Skeletal muscle cell (primary cell): ENCODE results near the gene NKD2.

Experiments used
- DNase-seq: peaks from one replicate; pipeline ENCODE4 v3.0.0-alpha.2; 2010; ENCODE audit warnings: low read depth
- H3K4me3 ChIP-seq: 2 replicates; pipeline ENCODE4 v1.5.1; 2011; ENCODE audit warnings: low read depth, mild to moderate bottlenecking, control low read depth, low read length, moderate library complexity

Gene NKD2

DNA sequence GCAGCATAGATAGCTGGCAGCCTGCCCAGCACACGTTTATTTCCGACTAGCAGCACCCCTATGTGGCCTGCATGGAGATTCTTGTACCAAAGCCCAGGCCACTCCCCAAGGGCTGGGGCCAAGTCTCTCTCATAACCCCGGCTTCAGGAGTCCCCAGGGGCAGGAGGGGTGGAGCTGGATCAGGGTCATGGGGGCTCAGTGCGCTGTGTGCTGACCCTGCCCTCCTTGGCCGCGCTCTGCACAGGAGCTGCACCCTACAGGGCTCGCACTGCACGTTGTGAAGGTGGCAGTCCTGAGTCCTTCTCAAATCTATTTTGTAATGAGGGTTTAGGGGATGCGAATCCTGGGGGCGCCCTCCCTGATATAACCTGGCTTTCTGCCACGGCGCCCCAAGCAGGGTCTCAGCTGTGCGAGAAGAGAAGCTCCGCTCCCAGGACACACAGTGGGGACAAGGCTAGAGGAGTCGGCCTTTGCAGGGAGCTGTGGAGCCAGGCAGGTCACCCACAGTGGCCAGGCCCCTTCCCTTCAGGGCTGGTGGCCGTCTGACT lies 28.6 kb downstream of the NKD2 start:
- H3K4me3 ChIP-seq, result no peak overlapping the region
- DNase-seq, result no peak

DNA sequence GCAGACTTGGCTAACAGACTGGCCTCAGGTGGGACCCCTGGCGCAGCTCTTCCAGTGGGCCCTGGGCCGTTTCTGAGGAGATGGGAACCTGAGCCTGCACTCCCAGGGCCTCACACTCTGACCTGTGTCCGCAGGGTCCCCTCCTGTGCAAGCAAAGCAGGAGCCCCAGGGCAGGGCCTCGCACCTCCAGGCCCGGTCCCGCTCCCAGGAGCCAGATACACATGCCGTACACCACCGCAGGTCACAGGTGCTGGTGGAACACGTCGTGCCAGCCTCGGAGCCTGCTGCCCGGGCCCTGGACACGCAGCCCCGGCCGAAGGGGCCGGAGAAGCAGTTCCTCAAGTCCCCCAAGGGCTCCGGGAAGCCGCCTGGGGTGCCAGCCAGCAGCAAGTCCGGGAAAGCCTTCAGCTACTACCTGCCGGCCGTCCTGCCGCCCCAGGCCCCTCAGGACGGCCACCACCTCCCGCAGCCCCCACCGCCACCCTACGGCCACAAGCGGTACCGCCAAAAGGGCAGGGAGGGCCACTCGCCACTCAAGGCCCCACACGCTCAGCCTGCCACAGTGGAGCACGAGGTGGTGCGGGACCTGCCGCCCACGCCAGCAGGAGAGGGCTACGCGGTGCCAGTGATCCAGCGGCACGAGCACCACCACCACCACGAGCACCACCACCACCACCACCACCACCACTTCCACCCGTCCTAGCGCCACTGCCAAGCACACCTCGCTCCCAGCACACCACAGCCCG lies 29.2 kb downstream of the NKD2 start:
- DNase-seq, result no peak
- H3K4me3 ChIP-seq, result no peak overlapping the region

DNA sequence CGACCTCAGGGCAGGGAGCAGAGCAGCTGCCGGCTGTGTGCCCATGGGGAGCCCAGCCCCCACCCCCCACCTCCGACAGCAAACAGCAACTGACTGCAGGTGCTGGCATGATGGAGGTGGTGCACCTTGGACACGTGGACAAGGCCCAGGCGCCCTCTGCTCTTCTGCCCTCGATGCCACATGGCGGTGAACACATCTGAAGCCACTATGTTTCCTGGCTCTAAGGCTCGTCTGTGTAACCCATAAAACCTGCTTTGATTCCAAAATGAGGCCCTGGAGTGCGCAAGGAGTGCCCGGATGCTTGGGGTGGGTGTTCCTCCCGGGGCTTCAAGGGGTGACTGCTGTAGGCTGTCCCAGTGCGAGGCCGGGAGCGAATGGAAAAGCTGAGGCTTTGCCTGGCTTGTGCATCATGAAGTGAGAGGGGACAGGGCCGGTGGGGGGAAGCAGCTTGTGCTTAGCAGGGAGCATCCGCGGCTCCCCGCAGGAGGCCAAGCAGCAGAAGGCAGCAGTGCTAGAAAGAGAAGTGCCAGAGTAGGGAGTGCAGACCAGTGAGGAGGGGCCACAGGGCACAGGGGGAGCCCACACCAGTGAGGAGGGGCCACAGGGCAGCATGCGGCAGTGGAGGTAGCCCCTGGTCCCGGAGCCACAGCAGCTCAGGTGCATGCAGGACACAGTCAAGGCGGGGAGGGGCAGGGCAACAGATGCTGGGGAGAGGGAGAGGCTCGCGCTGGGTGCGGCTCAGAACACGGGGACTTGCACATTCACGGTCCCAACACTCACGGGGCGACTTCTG lies 30.0 kb downstream of the NKD2 start:
- no peak for DNase-seq
- H3K4me3 ChIP-seq, result no peak overlapping the region

DNA sequence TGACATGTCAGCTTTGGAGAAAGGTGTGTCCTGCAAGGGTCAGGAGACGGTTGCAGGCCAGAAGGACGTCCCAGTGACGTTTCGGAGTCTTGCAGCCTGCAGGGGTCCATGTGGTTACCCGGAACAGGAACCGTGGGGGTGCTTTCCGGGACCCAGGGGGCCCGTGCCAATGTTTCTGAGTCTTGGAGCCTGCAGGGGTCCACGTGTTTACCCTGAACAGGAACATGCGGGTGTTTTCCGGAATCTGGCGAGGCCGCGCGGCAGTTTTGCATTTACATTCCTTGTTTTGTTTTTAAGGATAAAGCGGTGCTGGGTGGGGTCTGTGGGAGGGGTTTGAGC lies 30.6 kb downstream of the NKD2 start:
- H3K4me3 ChIP-seq, result no peak overlapping the region

DNA sequence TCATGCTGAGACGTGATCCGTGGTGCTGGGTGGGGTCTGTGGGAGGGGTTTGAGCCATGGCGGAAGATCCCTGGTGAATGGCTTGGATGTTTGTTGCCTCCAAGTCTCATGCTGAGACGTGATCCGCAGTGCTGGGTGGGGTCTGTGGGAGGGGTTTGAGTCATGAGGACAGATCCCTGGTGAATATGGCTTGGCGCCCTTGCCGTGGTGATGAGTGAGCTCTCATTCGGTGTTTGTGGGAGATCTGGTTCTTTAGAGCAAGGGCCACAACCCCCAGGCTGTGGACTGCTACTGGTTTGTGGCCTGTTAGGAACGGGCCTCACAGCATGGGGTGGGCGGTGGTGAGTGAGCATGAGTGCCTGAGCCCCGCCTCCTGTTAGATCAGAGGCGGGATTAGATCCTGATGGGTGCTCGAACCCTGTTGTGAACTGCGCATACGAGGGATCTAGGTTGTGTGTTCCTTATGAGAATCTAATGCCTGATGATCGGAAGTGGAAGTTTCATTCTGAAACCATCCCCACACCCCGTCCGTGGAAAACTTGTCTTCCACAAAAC lies 31.2 kb downstream of the NKD2 start:
- DNase-seq, result no peak

More for the DNA sequence above, 30.6 kb downstream of the NKD2 start:
- no peak for DNase-seq

DNA sequence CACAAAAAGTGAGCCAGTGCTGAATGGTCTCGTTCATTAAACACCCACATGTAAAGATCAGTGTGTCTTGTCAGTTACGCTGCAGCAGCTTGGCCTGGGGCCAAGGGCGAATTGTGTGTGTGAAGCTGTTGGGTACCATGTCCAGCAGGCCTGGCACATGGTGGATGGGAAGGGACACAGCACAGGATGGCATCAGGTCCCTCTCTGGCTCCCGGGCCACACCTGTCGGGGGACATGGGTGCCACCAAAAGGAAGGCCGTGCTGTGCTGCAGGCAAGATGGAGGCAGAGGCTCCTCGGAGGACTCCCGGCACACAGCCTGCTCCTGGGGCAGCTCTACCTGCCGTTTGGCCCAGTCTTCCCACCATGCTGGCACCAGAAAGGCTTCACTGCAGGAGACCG lies 32.0 kb downstream of the NKD2 start:
- no peak overlapping the region for H3K4me3 ChIP-seq
- DNase-seq, result no peak

More for the DNA sequence above, 31.2 kb downstream of the NKD2 start:
- no peak overlapping the region for H3K4me3 ChIP-seq

DNA sequence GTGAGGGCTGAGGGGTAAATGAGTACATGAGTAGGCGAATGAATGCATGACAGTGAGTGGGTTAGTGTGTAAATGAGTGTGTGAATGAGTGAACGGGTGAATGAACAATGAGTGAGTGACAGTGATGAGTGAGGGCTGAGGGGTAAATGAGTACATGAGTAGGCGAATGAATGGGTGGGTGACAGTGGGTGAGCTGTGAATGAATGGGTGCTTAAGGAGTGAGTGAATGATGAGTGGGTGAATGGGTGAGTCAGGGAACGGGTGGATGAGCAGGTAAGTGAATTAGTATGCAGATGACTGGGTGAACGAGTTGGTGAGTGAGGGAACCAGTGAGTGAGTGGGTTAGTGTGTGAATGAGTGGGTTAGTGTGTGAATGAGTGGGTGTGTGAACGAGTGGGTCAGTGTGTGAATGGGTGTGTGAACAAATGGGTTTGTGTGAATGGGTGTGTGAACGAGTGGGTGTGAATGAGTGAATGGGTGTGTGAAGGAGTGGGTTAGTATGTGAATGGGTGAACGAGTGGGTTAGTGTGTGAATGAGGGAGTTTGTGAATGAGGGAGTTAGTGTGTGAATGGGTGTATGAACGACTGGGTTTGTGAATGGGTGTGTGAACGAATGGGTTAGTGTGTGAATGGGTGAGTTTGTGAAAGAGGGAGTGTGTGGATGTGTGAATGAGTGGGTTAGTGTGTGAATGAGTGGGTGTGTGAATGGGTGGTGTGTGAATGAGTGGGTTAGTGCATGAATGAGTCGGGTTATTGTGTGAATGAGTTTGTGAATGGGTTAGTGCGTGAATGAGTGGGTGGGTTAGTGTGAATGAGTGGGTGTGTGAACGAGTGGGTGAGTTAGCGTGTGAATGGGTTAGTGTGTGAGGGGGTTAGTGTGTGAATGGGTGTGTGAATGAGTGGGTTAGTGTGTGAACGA lies 32.9 kb downstream of the NKD2 start:
- no peak for DNase-seq
- H3K4me3 ChIP-seq, result no peak overlapping the region

DNA sequence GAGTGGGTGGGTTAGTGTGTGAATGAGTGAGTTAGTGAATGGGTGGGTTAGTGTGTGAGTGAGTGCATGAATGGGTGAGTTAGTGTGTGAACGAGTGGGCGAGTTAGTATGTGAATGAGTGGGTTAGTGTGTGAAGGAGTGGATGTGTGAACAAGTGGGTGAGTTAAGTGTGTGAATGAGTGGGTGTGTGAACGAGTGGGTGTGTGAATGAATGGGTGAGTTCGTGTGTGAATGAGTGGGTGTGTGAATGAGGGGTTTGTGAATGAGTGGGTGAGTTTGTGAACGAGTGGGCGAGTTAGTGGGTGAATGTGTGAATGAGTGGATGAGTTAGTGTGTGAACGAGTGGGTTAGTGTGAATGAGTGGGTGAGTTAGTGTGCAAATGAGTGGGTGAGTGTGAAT lies 34.0 kb downstream of the NKD2 start:
- no peak overlapping the region for H3K4me3 ChIP-seq

DNA sequence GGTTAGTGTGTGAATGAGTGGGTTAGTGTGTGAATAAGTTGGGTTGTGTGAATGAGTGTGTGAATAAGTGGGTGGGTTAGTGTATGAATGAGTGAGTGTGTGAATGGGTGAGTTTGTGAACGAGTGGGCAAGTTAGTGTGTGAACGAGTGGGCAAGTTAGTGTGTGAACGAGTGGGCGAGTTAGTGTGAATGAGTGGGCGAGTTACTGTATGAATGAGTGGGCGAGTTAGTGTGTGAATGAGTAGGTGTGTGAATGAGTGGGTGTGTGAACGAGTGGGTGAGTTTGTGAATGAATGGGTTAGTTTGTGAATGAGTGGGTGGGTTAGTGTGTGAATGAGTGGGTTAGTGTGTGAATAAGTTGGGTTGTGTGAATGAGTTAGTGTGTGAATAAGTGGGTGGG lies 34.7 kb downstream of the NKD2 start:
- no peak for DNase-seq

More for the DNA sequence above, 34.0 kb downstream of the NKD2 start:
- DNase-seq, result no peak

DNA sequence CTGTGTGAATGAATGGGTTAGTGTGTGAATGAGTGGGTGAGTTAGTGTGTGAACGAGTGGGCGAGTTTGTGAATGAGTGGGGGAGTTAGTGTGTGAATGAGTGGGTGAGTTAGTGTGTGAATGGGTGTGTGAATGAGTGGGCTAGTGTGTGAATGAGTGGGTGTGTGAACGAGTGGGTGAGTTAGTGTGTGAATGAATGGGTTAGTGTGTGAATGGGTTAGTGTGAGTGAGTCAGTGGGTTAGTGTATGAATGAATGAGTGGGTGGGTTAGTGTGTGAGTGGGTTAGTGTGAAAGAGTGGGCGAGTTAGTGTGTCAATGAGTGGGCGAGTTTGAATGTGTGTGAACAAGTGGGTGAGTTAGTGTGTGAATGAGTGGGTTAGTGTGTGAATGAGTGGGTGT lies 35.5 kb downstream of the NKD2 start:
- H3K4me3 ChIP-seq, result no peak overlapping the region
- no peak for DNase-seq

More for the DNA sequence above, 34.7 kb downstream of the NKD2 start:
- no peak overlapping the region for H3K4me3 ChIP-seq

DNA sequence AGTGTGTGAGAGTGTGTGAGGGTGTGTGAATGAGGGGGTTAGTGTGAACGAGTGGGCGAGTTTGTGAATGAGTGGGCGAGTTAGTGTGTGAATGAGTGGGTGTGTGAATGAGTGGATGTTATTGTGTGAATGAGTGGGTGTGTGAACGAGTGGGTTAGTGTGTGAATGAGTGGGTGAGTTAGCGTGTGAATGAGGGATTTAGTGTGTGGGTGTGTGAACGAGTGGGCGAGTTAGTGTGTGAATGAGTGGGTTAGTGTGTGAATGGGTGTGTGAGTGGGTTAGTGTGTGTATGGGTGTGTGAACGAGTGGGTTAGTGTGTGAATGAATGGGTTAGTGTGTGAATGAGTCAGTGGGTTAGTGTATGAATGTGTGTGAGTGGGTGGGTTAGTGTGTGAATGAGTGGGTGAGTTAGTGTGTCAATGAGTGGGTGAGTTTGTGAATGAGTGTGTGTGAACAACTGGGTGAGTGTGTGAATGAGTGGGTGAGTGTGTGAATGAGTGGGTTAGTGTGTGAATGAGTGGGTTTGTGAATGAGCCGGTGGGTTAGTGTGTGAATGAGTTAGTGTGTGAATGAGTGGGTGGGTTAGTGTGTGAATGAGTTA lies 37.5 kb downstream of the NKD2 start:
- no peak for DNase-seq
- H3K4me3 ChIP-seq, result no peak overlapping the region

DNA sequence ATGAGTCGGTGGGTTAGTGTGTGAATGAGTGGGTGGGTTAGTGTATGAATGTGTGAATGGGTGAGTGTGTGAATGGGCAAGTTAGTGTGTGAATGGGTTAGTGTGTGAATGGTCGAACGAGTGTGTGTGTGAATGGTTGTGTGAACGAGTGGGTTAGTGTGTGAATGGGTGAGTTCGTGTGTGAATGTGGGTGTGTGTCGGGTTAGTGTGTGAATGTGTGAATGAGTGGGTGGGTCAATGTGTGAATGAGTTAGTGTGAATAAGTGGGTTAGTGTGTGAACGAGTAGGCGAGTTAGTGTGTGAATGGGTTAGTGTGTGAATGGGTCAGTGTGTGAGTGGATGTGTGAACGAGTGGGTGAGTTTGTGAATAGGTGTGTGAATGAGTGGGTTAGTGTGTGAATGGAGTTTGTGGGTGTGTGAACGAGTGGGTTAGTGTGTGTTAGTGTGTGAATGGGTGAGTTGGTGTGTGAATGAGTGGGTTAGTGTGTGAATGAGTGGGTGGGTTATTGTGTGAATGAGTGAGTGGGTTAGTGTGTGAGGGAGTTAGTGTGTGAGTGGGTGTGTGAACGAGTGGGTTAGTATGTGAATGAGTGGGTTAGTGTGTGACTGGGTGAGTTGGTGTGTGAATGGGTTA lies 38.8 kb downstream of the NKD2 start:
- no peak for DNase-seq
- H3K4me3 ChIP-seq, result no peak overlapping the region

DNA sequence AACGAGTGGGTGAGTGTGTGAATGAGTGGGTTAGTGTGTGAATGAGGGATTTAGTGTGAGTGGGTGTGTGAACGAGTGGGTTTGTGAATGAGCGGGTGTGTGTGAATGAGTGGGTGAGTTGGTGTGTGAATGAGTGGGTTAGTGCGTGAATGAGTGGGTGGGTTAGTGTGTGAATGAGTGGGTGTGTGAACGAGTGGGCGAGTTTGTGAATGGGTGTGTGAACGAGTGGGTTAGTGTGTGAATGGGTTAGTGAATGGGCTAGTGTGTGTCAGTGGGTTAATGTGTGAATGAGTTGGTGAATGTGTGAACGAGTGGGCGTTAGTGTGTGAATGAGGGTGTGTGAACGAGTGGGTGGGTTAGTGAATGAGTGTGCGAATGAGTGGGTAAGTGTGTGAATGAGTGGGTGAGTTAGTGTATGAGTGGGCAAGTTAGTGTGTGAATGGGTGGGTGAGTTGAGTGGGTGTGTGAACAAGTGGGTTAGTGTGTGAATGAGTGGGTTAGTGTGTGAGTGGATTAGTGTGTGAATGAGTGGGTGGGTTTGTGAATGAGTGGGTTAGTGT lies 39.6 kb downstream of the NKD2 start:
- no peak for DNase-seq
- H3K4me3 ChIP-seq, result no peak overlapping the region

DNA sequence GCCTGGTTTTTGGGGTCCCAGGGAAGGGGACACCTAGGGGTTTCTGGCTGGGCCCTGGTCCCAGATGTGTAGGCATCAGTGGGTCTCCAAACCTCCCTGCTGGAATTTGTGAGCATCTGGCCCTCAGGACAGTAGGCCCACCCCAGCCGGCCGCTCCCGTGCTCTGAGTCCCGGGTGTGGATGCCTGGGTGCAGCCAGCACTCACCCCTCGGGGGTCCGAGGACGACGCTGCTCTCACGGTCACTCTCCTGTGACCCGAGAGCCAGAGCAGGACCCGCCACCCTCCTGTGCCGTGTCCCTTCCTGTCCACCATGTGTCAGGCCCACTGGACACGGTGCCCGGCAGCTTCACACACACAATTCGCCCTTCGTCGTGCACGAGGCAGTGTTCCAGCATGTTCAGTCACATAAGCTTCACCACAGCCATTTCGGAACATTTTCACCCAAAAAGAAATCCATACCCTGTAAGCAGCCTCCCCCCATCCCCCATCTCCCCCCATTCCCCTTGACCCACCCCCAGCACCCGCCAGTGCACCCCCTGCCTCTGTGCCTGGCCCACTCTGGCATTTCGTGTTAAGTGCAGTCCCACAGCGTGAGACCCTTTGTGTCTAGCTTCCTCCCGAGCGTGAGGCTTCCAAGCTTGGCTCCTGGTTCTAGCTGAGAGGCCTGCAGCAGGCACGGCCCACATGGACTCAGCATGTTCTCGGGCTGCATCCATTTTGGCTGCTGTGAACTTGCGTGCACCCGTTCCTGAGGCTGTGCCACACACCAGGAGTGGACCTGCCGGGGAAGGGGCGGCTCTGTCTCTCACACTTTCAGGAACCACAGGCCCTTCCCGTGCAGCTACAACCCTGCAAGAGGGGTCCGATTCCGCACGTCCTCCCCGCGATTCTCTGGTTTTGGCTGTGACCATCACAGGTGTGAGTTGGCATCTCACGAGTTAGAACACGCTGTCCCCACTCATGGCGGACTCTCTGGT lies 40.5 kb downstream of the NKD2 start:
- no peak for DNase-seq
- no peak overlapping the region for H3K4me3 ChIP-seq

DNA sequence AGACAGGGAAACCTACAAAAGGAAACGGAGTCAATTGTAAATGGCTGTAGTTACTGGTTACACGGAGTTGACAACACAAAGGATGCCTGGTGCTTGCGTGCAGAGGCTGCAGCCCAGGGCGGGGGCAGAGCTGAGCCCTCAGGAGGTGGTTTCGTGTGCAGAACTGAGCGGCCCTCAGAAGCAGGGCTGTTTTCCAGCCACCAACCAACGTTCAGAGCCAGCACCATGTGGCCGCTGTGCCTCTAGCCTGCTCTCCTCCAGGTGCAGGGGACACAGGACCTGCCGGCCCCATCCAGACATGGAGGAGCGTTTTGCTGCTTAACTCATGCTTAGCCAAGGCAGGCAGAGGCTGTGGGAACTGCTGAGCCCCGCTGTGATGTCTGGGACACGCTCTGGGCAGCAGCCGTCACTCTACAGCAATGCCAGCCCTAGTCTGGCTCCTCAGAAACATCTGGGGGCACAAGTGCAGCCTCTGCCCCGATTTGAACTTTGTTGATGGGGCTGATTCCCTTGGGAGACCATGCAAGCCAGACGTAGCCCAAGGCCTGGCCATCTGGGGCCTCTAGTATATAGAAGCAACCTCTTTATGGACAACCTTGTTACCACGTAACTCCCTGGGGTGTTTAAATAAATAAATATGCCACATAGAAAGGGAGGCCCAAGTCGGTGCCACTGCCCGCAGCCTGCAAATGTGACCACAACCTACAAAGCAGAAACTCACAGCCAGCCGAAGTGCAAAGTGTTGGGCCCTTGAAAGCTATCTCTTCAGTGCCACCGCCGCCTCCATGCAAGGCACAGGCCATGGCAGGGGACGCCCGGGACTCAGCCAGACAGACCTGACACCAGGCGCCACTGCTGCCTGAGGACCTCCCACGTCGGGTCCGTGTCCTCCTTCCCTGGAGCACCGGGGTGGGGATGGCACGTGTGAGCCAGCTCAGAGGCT lies 42.1 kb downstream of the NKD2 start:
- no peak for DNase-seq
- H3K4me3 ChIP-seq, result no peak overlapping the region

DNA sequence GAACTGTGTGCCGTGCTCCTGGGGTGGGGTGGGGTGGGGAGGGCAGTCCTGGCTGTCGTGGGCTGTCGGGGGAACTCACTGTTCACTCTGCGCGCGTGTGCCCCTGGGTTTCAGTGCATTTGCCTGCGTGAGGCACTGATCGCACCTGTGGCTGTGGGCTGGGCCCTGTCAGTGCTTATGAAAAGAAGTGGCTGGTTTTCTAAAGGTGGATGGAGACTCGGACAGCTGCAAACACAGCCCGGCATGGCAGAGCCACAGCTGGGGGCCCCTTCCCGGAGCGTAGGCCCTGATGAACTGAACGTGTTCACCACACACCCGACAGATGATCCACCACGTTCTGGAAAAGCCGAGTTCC lies 42.7 kb downstream of the NKD2 start:
- no peak for DNase-seq

More for the DNA sequence above, 42.7 kb downstream of the NKD2 start:
- H3K4me3 ChIP-seq, result no peak overlapping the region
